Eye (tissue), 1 donor: Measurements from ENCODE around the gene SNURF.
"Not testable (repeated sequence)": the region's sequence is repeated elsewhere in the genome, so short reads cannot be mapped to it uniquely, and the experiment has no call there.

ENCODE experiments used
- DNase-seq: peaks from one replicate; pipeline ENCODE4 v3.0.0-alpha.2; 2015

SNURF gene

GRCh38 chr15:24971772-24972171 is 17.0 kb downstream of the SNURF start:
- DNase-seq = no peak

GRCh38 chr15:24972707-24973106 is 17.9 kb downstream of the SNURF start:
- DNase-seq = not testable (repeated sequence)

DNA sequence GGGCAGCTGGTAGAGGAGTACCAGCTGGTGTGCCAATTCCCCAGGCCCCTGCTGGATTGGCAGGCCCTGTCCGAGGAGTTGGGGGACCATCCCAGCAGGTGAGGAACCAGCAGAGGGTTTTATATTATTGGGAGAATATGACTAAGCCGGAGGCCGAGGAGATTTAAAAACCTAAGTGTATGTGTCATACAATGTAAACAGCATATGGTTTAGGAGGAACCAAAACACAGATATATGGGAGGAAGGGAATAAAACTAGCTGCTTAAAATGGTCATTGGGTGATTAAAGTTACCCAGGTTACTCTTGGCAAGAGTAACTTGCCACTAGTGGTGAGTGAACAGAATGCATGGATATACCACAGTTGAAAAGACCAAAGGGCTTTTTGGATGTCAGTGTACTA is 22.1 kb downstream of the SNURF start:
- no peak for DNase-seq

DNA sequence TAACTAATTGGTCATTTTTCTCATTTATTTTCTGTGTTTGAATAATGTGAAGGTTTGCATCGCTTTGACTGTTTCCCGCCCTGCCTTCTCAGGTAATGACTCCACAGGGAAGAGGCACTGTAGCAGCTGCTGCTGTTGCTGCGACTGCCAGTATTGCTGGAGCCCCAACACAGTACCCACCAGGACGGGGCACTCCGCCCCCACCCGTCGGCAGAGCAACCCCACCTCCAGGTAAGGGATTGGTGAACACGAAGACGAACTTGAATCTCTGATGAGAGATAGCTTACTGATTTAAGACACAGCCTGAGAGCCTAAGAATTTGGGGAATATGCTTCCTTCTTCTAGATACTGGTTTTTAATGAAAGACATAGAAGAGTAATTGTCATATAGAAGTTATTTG is 22.9 kb downstream of the SNURF start:
- no peak for DNase-seq

DNA sequence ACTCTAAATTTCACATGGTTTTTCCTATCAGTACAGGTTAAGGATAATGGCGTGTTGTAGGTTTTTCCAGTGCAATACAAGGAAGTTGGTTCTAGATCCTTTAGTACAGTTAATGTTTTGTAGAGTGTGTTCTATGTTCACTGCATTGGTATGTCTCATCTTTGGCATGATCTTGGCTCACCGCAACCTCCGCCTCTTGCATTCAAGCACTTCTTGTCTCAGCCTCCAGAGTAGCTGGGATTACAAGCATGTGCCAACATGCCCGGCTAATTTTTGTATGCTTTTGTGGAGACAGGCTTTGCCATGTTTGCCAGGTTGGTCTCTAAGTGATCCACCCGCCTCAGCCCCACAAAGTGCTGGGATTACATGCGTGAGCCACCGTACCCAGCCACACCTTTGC is 30.4 kb downstream of the SNURF start:
- DNase-seq = no peak

DNA sequence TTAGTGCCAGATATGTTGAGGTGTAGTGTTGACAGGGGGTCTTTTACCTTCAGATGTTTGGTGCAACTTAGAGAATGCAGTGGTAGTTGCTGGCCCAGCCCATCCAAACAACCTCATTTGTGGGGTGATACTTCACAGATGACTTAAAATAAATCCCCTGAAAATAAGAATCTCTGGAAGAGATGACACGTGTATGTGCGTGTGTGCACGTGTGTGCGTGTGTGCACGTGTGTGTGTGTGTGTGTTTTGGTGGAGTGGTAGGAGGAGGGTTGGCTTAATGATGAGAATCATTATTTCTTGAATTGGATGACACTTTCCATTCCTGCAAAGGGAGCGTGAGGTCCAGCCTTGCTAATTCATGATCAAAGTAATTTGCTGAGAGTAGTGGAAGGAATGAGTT is 31.9 kb downstream of the SNURF start:
- DNase-seq = no peak
